ENCODE results near the gene CRYGC. TPM values are rescaled to one million over a fixed set of nuclear protein-coding genes. Genes with fewer than 3 reads are reported as not detected.

CRYGC gene
- polyA plus RNA-seq, 3 donors = not detected

DNA sequence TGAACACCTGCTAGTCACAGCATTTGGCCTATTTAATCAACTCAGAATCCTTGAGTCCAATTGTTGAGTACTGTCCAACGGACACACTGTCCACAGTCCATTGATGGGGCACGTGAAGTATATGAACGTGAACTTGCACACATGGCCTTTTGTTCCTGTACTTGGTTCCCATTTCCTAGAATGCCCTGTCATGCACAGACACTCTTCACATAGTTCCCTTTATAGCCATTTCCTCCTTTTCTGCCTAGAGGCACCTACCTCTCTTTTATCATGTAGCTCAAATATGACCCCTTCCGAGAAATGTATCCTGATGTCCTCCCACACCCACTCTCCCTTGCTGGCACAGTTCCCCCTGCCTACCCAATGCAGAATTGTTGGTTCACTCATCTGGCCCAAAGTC is 42.5 kb upstream of the CRYGC start:
- Histone ChIP-seq H2AFZ (ENCODE audit: insufficient read depth, low read depth, low read length, poor library complexity, severe bottlenecking) (no peak overlapping the region), H3K4me3 (replicated peaks in 1 of 3; ENCODE audit: low read depth in 2 of 3, low read length in 3 of 3) (peak overlapping the region in 1 of 3 experiments; percentile 49), H3K9ac (ENCODE audit: insufficient read depth, low read length, poor library complexity, severe bottlenecking) (no peak overlapping the region), H3K36me3 (replicated peaks in 1 of 2; ENCODE audit: control insufficient read depth in 1 of 2, insufficient read depth in 2 of 2, low read length in 2 of 2) (no peaks in the 10 kb centered on the region), H4K20me1 (ENCODE audit: insufficient read depth, low read length) (no peaks in the 10 kb centered on the region), H3K9me3 (replicated peaks in 1 of 2; ENCODE audit: control insufficient read depth in 1 of 2, insufficient read depth in 1 of 2, low read length in 2 of 2) (no peaks in the 10 kb centered on the region), H3K4me2 (replicated peaks; ENCODE audit: extremely low read depth, low read length, poor library complexity, severe bottlenecking) (peak overlapping the region; percentile 53), H3K79me2 (ENCODE audit: insufficient read depth, low read length) (peaks cover 3% of the 10 kb centered on the region), H3K27me3 (ENCODE audit: control insufficient read depth in 2 of 2, insufficient read depth in 2 of 2, low read length in 2 of 2) (no peaks in the 10 kb centered on the region), H3K27ac (ENCODE audit: low read depth in 1 of 2, low read length in 2 of 2) (peak overlapping the region in 1 of 2 donors; percentile 70), H3K4me1 (ENCODE audit: control insufficient read depth in 1 of 2, insufficient read depth in 2 of 2, low read length in 2 of 2) (peaks cover 19 to 23% of the 10 kb centered on the region in 2 donors)
- H3K4me1 Mint-ChIP-seq = peaks cover 28% of the 10 kb centered on the region
- TF ChIP-seq, protein P1, sequence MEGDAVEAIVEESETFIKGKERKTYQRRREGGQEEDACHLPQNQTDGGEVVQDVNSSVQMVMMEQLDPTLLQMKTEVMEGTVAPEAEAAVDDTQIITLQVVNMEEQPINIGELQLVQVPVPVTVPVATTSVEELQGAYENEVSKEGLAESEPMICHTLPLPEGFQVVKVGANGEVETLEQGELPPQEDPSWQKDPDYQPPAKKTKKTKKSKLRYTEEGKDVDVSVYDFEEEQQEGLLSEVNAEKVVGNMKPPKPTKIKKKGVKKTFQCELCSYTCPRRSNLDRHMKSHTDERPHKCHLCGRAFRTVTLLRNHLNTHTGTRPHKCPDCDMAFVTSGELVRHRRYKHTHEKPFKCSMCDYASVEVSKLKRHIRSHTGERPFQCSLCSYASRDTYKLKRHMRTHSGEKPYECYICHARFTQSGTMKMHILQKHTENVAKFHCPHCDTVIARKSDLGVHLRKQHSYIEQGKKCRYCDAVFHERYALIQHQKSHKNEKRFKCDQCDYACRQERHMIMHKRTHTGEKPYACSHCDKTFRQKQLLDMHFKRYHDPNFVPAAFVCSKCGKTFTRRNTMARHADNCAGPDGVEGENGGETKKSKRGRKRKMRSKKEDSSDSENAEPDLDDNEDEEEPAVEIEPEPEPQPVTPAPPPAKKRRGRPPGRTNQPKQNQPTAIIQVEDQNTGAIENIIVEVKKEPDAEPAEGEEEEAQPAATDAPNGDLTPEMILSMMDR (IDR thresholded peaks at IDR 0.05) = no peak
- peak overlapping the region; percentile 85 to 98 (median 91) for H3K27ac Mint-ChIP-seq
- DNase-seq = peak; percentile 74 to 83 (median 80)
- no peaks in the 10 kb centered on the region for H3K36me3 Mint-ChIP-seq
- H3K27me3 Mint-ChIP-seq (ENCODE audit: low read depth in 3 of 3) = peaks cover 0 to 6% (median 0%) of the 10 kb centered on the region in 3 donors
- WGBS (ENCODE audit: insufficient coverage) = 3% methylated on average over 3 of the region's 4 CpGs
- peak overlapping the region; percentile 42 to 80 for H3K4me3 Mint-ChIP-seq
- intact Hi-C loops (cut with micrococcal nuclease) = loop anchor here (5.0 to 10.0 kb wide), 2 partner anchors 80 to 83 kb away; partner anchors contain the start of gene IDH1 (in 1 of the 2)
- peaks cover 0 to 5% (median 0%) of the 10 kb centered on the region in 7 donors for H3K9me3 Mint-ChIP-seq

DNA sequence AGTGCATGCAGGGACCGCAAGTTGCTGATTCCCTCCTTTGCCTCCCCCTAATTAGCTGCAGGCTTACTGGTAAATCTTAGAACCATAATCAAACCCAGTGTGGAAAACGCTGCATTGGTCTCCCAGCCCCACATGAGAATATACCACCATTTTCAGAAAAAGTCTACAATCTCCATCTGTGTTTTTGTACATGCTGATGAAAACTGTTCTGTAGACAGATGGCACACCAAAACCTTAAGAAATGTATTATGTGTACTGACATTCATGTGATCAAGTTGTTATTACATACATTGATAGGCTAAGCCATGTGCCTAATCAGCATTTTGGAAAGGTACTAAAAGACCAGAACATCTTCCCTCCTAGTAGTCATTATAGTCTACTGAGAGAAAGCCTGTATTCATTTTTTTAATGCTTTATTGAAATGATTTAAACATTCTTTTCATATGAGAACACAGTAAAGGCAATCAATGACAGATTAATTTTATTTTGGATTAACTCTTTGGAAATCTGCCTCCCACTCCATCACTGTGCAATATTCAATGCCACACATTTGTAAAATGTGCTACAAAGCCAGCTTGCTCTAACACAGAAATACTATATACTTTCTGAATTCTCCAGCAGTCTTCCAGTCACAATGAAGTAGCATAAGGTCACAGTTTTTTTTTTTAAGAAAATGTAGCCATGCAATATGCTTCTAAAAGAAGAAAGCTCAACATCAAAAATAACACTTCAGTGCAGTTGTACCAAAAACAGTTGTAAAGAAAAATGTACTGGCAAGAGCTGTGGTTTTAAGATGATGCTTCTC is 35.5 kb upstream of the CRYGC start:
- intact Hi-C loops (cut with micrococcal nuclease) = no loop called here
- no peak overlapping the region for H2AFZ ChIP-seq (ENCODE audit: insufficient read depth, low read depth, low read length, poor library complexity, severe bottlenecking)
- no peak overlapping the region for H3K4me3 ChIP-seq (replicated peaks in 1 of 3; ENCODE audit: low read depth in 2 of 3, low read length in 3 of 3)
- H3K27me3 ChIP-seq (ENCODE audit: control insufficient read depth in 2 of 2, insufficient read depth in 2 of 2, low read length in 2 of 2) = no peaks in the 10 kb centered on the region
- no peaks in the 10 kb centered on the region for H3K9me3 ChIP-seq (replicated peaks in 1 of 2; ENCODE audit: control insufficient read depth in 1 of 2, insufficient read depth in 1 of 2, low read length in 2 of 2)
- Mint-ChIP-seq H3K27ac (no peak overlapping the region), H3K9me3 (peaks cover 0 to 5% (median 0%) of the 10 kb centered on the region in 7 donors), H3K36me3 (no peaks in the 10 kb centered on the region), H3K27me3 (ENCODE audit: low read depth in 3 of 3) (no peaks in the 10 kb centered on the region), H3K4me1 (no peaks in the 10 kb centered on the region), H3K4me3 (no peak overlapping the region)
- H3K36me3 ChIP-seq (replicated peaks in 1 of 2; ENCODE audit: control insufficient read depth in 1 of 2, insufficient read depth in 2 of 2, low read length in 2 of 2) = no peaks in the 10 kb centered on the region
- TF ChIP-seq, protein P1 (IDR thresholded peaks at IDR 0.05) = no peak
- 100% methylated on average over 1 of the region's 2 CpGs for WGBS (ENCODE audit: insufficient coverage)
- H3K27ac ChIP-seq (ENCODE audit: low read depth in 1 of 2, low read length in 2 of 2) = no peak overlapping the region
- no peak overlapping the region for H3K9ac ChIP-seq (ENCODE audit: insufficient read depth, low read length, poor library complexity, severe bottlenecking)
- no peaks in the 10 kb centered on the region for H4K20me1 ChIP-seq (ENCODE audit: insufficient read depth, low read length)
- H3K4me2 ChIP-seq (replicated peaks; ENCODE audit: extremely low read depth, low read length, poor library complexity, severe bottlenecking) = no peak overlapping the region
- no peaks in the 10 kb centered on the region for H3K4me1 ChIP-seq (ENCODE audit: control insufficient read depth in 1 of 2, insufficient read depth in 2 of 2, low read length in 2 of 2)
- peaks cover 3% of the 10 kb centered on the region for H3K79me2 ChIP-seq (ENCODE audit: insufficient read depth, low read length)
- no peak for DNase-seq
